Type B pancreatic cell (in vitro differentiated cells): ENCODE results near the gene NMNAT2. TPM values are rescaled to one million over a fixed set of nuclear protein-coding genes. Genes with fewer than 3 reads are reported as not detected.
"Not testable (repeated sequence)": the region's sequence is repeated elsewhere in the genome, so short reads cannot be mapped to it uniquely, and the experiment has no call there.

Experiments used
- DNase-seq: peaks from one replicate; pipeline ENCODE4 v3.0.0; 2021; ENCODE audit warnings: mixed read lengths; ENCODE audit not compliant: unreplicated experiment; ENCODE audit errors: extremely low spot score
- H3K27ac Mint-ChIP-seq: 2 replicates; pipeline ENCODE4 v1.8.0; 2021; ENCODE audit warnings: mild to moderate bottlenecking, mixed read lengths
- H3K27me3 Mint-ChIP-seq: 2 replicates; pipeline ENCODE4 v1.8.0; 2021; ENCODE audit warnings: mixed read lengths
- H3K36me3 Mint-ChIP-seq: 2 replicates; pipeline ENCODE4 v1.8.0; 2021; ENCODE audit warnings: mixed read lengths
- H3K4me1 Mint-ChIP-seq: one replicate; pipeline ENCODE4 v1.8.0; 2021; ENCODE audit warnings: mixed read lengths; ENCODE audit not compliant: unreplicated experiment
- H3K4me3 Mint-ChIP-seq: 2 replicates; pipeline ENCODE4 v1.8.0; 2021; ENCODE audit warnings: mild to moderate bottlenecking, mixed read lengths
- H3K9me3 Mint-ChIP-seq: 2 replicates; pipeline ENCODE4 v1.8.0; 2021; ENCODE audit warnings: mixed read lengths
- total RNA-seq: library from RNA; stranded (reverse); gene quantifications from 2 replicates; pipeline ENCODE4 v1.2.1, GENCODE V29; 2021; ENCODE audit warnings: low replicate concordance
- TF ChIP-seq, protein P1 (sequence below): fragments of 200-600 bp; sonication (generic); conservative IDR thresholded peaks from 2 replicates; pipeline ENCODE4 v1.5.0; 2021; ENCODE audit warnings: antibody characterized with exemption, mild to moderate bottlenecking

Gene NMNAT2
- total RNA-seq, 1 donor from 2014 or later: 3.7 TPM

GRCh38 chr1:183245357-183245756 is 172.8 kb downstream of the NMNAT2 start:
- TF ChIP-seq, protein P1, sequence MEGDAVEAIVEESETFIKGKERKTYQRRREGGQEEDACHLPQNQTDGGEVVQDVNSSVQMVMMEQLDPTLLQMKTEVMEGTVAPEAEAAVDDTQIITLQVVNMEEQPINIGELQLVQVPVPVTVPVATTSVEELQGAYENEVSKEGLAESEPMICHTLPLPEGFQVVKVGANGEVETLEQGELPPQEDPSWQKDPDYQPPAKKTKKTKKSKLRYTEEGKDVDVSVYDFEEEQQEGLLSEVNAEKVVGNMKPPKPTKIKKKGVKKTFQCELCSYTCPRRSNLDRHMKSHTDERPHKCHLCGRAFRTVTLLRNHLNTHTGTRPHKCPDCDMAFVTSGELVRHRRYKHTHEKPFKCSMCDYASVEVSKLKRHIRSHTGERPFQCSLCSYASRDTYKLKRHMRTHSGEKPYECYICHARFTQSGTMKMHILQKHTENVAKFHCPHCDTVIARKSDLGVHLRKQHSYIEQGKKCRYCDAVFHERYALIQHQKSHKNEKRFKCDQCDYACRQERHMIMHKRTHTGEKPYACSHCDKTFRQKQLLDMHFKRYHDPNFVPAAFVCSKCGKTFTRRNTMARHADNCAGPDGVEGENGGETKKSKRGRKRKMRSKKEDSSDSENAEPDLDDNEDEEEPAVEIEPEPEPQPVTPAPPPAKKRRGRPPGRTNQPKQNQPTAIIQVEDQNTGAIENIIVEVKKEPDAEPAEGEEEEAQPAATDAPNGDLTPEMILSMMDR: no peak
- DNase-seq: no peak
- Mint-ChIP-seq H3K9me3 (peaks cover 4% of the 10 kb centered on the region), H3K36me3 (peaks cover 4% of the 10 kb centered on the region), H3K27me3 (no peaks in the 10 kb centered on the region), H3K4me3 (no peak overlapping the region), H3K4me1 (no peaks in the 10 kb centered on the region), H3K27ac (no peak overlapping the region)

- Mint-ChIP-seq H3K27ac (no peak overlapping the region), H3K36me3 (peaks cover 4% of the 10 kb centered on the region), H3K4me1 (no peaks in the 10 kb centered on the region), H3K4me3 (no peak overlapping the region), H3K9me3 (no peaks in the 10 kb centered on the region), H3K27me3 (no peaks in the 10 kb centered on the region)
- TF ChIP-seq, protein P1: no peak
- DNase-seq: no peak
Measured at GRCh38 chr1:183244466-183244865, 173.7 kb downstream of the NMNAT2 start.

- Mint-ChIP-seq H3K4me1 (no peaks in the 10 kb centered on the region), H3K4me3 (no peak overlapping the region), H3K36me3 (peaks cover 4% of the 10 kb centered on the region), H3K27ac (no peak overlapping the region), H3K9me3 (no peaks in the 10 kb centered on the region), H3K27me3 (no peaks in the 10 kb centered on the region)
- TF ChIP-seq, protein P1: no peak
- no peak for DNase-seq
Measured at GRCh38 chr1:183243161-183244050, 174.8 kb downstream of the NMNAT2 start.

DNA sequence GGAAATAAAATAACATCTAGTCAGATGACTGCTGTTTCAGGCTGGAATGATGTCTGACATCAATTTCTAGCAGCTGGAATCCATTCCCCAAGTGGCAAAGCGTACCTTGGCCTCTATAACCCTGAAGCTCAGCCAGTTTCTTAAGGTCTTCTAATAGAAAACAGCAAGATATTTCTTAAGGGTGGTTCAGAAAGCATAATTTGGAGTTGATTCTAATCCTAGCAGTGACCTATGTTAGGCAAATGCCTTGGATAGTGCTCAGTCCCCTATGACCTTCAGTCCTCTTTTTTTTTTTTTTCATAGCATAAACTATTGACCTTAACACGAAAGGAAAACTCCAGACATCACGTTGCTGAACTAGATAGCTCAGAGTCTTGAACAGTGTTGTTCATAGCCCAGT is 175.6 kb downstream of the NMNAT2 start:
- no peaks in the 10 kb centered on the region for H3K9me3 Mint-ChIP-seq
- no peaks in the 10 kb centered on the region for H3K27me3 Mint-ChIP-seq
- no peak for DNase-seq
- H3K36me3 Mint-ChIP-seq: peaks cover 4% of the 10 kb centered on the region
- TF ChIP-seq, protein P1: no peak
- no peak overlapping the region for H3K27ac Mint-ChIP-seq
- H3K4me3 Mint-ChIP-seq: no peak overlapping the region
- no peaks in the 10 kb centered on the region for H3K4me1 Mint-ChIP-seq

- TF ChIP-seq, protein P1: no peak
- no peak for DNase-seq
- H3K4me1 Mint-ChIP-seq: no peaks in the 10 kb centered on the region
- H3K9me3 Mint-ChIP-seq: no peaks in the 10 kb centered on the region
- H3K36me3 Mint-ChIP-seq: peaks cover 4% of the 10 kb centered on the region
- no peak overlapping the region for H3K27ac Mint-ChIP-seq
- no peak overlapping the region for H3K4me3 Mint-ChIP-seq
- H3K27me3 Mint-ChIP-seq: no peaks in the 10 kb centered on the region
Measured at GRCh38 chr1:183241471-183241870, 176.7 kb downstream of the NMNAT2 start.

DNA sequence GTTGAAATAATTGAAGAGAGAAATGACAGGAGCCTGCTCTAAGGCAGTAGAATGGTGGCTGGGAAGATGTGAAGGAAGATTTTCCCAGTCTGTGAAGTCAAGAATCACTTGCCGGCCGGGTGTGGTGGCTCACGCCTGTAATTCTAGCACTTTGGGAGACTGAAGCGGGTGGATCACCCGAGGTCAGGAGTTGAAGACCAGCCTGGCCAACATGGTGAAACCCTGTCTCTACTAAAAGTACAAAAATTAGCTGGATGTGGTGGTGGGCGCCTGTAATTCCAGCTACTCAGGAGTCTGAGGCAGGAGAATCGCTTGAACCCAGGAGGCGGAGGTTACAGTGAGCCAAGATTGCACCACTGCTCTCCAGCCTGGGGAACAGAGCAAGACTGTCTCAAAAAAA is 177.3 kb downstream of the NMNAT2 start:
- H3K4me3 Mint-ChIP-seq, H3K4me1 Mint-ChIP-seq, H3K36me3 Mint-ChIP-seq, H3K27me3 Mint-ChIP-seq, DNase-seq, H3K27ac Mint-ChIP-seq, H3K9me3 Mint-ChIP-seq: not testable (repeated sequence)
